Immature natural killer cell (primary cell): ENCODE data around the gene DEDD. TPM values are rescaled to one million over a fixed set of nuclear protein-coding genes. Genes with fewer than 3 reads are reported as not detected.

Experiments used
- DNase-seq, 3 donors: peaks; one replicate each; pipeline ENCODE4 v3.0.0; 2022; ENCODE audit warnings: mixed read lengths in 1 of 3
- H3K27ac Mint-ChIP-seq, 6 donors: one replicate each; pipeline ENCODE4 v1.8.0; 2020; ENCODE audit warnings: mixed read lengths in 6 of 6, mild to moderate bottlenecking in 5 of 6, inconsistent platforms in 4 of 6, moderate library complexity in 3 of 6
- H3K27me3 Mint-ChIP-seq, 3 donors: one replicate each; pipeline ENCODE4 v1.8.0; 2020 to 2021; ENCODE audit warnings: low read depth in 3 of 3, mild to moderate bottlenecking in 3 of 3, mixed read lengths in 3 of 3, moderate library complexity in 3 of 3, inconsistent platforms in 1 of 3
- H3K36me3 Mint-ChIP-seq, 3 donors: one replicate each; pipeline ENCODE4 v1.8.0; 2020; ENCODE audit warnings: mixed read lengths in 3 of 3, inconsistent platforms in 2 of 3, mild to moderate bottlenecking in 2 of 3
- H3K4me1 Mint-ChIP-seq, 2 donors: one replicate each; pipeline ENCODE4 v1.8.0; 2020; ENCODE audit warnings: inconsistent platforms in 2 of 2, mild to moderate bottlenecking in 2 of 2, mixed read lengths in 2 of 2, moderate library complexity in 1 of 2
- H3K4me3 Mint-ChIP-seq, 5 donors: one replicate each; pipeline ENCODE4 v1.8.0; 2020; ENCODE audit warnings: mild to moderate bottlenecking in 5 of 5, mixed read lengths in 5 of 5, inconsistent platforms in 3 of 5, moderate library complexity in 3 of 5
- H3K9me3 Mint-ChIP-seq, 6 donors: one replicate each; pipeline ENCODE4 v1.8.0; 2020; ENCODE audit warnings: mild to moderate bottlenecking in 6 of 6, mixed read lengths in 6 of 6, inconsistent platforms in 4 of 6, moderate library complexity in 3 of 6
- polyA plus RNA-seq, 3 donors: library from polyadenylated mRNA; unstranded; fragments of 300-500 nt; fragmentation: Illumina TruSeq; gene quantifications; one replicate each; pipeline ENCODE4 v1.2.3, GENCODE V29; 2021

Gene DEDD
- polyA plus RNA-seq, 3 donors from 2014 or later, result 27.5 to 43.8 (median 42.2) TPM

GRCh38 chr1:161172349-161172748, 39.9 kb upstream of the DEDD start:
- peaks cover 40 to 51% of the 10 kb centered on the region in 2 donors for H3K4me1 Mint-ChIP-seq
- peaks cover 15 to 41% (median 23%) of the 10 kb centered on the region in 3 donors for H3K36me3 Mint-ChIP-seq
- peaks cover 0 to 1% (median 0%) of the 10 kb centered on the region in 3 donors for H3K27me3 Mint-ChIP-seq
- no peaks in the 10 kb centered on the region for H3K9me3 Mint-ChIP-seq
- no peak overlapping the region for H3K4me3 Mint-ChIP-seq
- peak overlapping the region in 4 of 6 donors; percentile 8 to 64 (median 34) for H3K27ac Mint-ChIP-seq
- no peak for DNase-seq

GRCh38 chr1:161171696-161172095, 39.2 kb upstream of the DEDD start:
- DNase-seq, result no peak
- no peaks in the 10 kb centered on the region for H3K9me3 Mint-ChIP-seq
- H3K4me3 Mint-ChIP-seq, result no peak overlapping the region
- peaks cover 15 to 41% (median 23%) of the 10 kb centered on the region in 3 donors for H3K36me3 Mint-ChIP-seq
- peak overlapping the region in 2 of 6 donors; percentile 53 to 71 for H3K27ac Mint-ChIP-seq
- peaks cover 40 to 51% of the 10 kb centered on the region in 2 donors for H3K4me1 Mint-ChIP-seq
- H3K27me3 Mint-ChIP-seq, result peaks cover 0 to 1% (median 0%) of the 10 kb centered on the region in 3 donors

- Mint-ChIP-seq H3K4me3 (no peak overlapping the region), H3K36me3 (peaks cover 15 to 41% (median 23%) of the 10 kb centered on the region in 3 donors), H3K9me3 (no peaks in the 10 kb centered on the region), H3K27me3 (peaks cover 0 to 4% (median 4%) of the 10 kb centered on the region in 3 donors), H3K27ac (peak overlapping the region in 3 of 6 donors; percentile 48 to 66 (median 66)), H3K4me1 (peaks cover 40 to 51% of the 10 kb centered on the region in 2 donors)
- no peak for DNase-seq
These were observed 38.7 kb upstream of the DEDD start for GRCh38 chr1:161171191-161171590.

GRCh38 chr1:161168906-161169305, 36.4 kb upstream of the DEDD start:
- Mint-ChIP-seq H3K4me1 (peaks cover 40 to 51% of the 10 kb centered on the region in 2 donors), H3K27me3 (peaks cover 0 to 11% (median 7%) of the 10 kb centered on the region in 3 donors), H3K4me3 (peak overlapping the region in 1 of 5 donors; percentile 41), H3K27ac (peak overlapping the region in 1 of 6 donors; percentile 43), H3K9me3 (no peaks in the 10 kb centered on the region), H3K36me3 (peaks cover 10 to 38% (median 20%) of the 10 kb centered on the region in 3 donors)
- no peak for DNase-seq

- no peaks in the 10 kb centered on the region for H3K9me3 Mint-ChIP-seq
- H3K27me3 Mint-ChIP-seq, result peaks cover 0 to 12% (median 9%) of the 10 kb centered on the region in 3 donors
- H3K36me3 Mint-ChIP-seq, result peaks cover 7 to 27% (median 9%) of the 10 kb centered on the region in 3 donors
- no peak for DNase-seq
- peak overlapping the region; percentile 89 to 96 (median 93) for H3K4me3 Mint-ChIP-seq
- H3K4me1 Mint-ChIP-seq, result peaks cover 48 to 57% of the 10 kb centered on the region in 2 donors
- peak overlapping the region; percentile 95 to 99 (median 98) for H3K27ac Mint-ChIP-seq
These were observed 34.4 kb upstream of the DEDD start for GRCh38 chr1:161166669-161167548.

- Mint-ChIP-seq H3K4me1 (peaks cover 49 to 66% of the 10 kb centered on the region in 2 donors), H3K4me3 (peak within 1 kb of the TSS; percentile 89 to 96 (median 93)), H3K27me3 (peaks cover 0 to 12% (median 8%) of the 10 kb centered on the region in 3 donors), H3K27ac (peak within 1 kb of the TSS; percentile 95 to 99 (median 98)), H3K36me3 (peaks cover 2 to 18% (median 4%) of the 10 kb centered on the region in 3 donors), H3K9me3 (no peaks in the 10 kb centered on the region)
- peak; percentile 94 to 95 (median 94) for DNase-seq
These were observed 33.5 kb upstream of the DEDD start, which contains the start of gene PPOX for GRCh38 chr1:161165742-161166668. Gene PPOX, plus strand, starts transcription at chr1:161166426. Its CDS starts 422 bp downstream, at chr1:161166848.

- Mint-ChIP-seq H3K27ac (peak overlapping the region; percentile 95 to 99 (median 98)), H3K36me3 (peaks cover 0 to 15% (median 0%) of the 10 kb centered on the region in 3 donors), H3K27me3 (peaks cover 0 to 12% (median 8%) of the 10 kb centered on the region in 3 donors), H3K4me3 (peak overlapping the region; percentile 7 to 89 (median 61)), H3K9me3 (no peaks in the 10 kb centered on the region), H3K4me1 (peaks cover 58 to 74% of the 10 kb centered on the region in 2 donors)
- DNase-seq, result no peak
These were observed 32.6 kb upstream of the DEDD start for GRCh38 chr1:161164901-161165610.

GRCh38 chr1:161163793-161164192, 31.3 kb upstream of the DEDD start:
- Mint-ChIP-seq H3K27me3 (peaks cover 3 to 12% (median 10%) of the 10 kb centered on the region in 3 donors), H3K36me3 (peaks cover 0 to 11% (median 0%) of the 10 kb centered on the region in 3 donors), H3K4me3 (peak overlapping the region in 2 of 5 donors; percentile 10 to 18), H3K27ac (peak overlapping the region; percentile 95 to 99 (median 98)), H3K9me3 (no peaks in the 10 kb centered on the region), H3K4me1 (peaks cover 67 to 85% of the 10 kb centered on the region in 2 donors)
- no peak for DNase-seq

- DNase-seq, result no peak
- Mint-ChIP-seq H3K9me3 (no peaks in the 10 kb centered on the region), H3K4me3 (peak overlapping the region in 2 of 5 donors; percentile 5 to 33), H3K36me3 (peaks cover 0 to 14% (median 0%) of the 10 kb centered on the region in 3 donors), H3K27ac (peak overlapping the region in 5 of 6 donors; percentile 48 to 95 (median 62)), H3K27me3 (peaks cover 3 to 12% (median 11%) of the 10 kb centered on the region in 3 donors), H3K4me1 (peaks cover 67 to 88% of the 10 kb centered on the region in 2 donors)
These were observed 30.3 kb upstream of the DEDD start for GRCh38 chr1:161162806-161163205.

- Mint-ChIP-seq H3K4me3 (peak overlapping the region in 2 of 5 donors; percentile 9 to 57), H3K9me3 (no peaks in the 10 kb centered on the region), H3K27ac (peak overlapping the region in 3 of 6 donors; percentile 18 to 53 (median 47)), H3K4me1 (peaks cover 59 to 85% of the 10 kb centered on the region in 2 donors), H3K36me3 (peaks cover 0 to 21% (median 6%) of the 10 kb centered on the region in 3 donors), H3K27me3 (peaks cover 3 to 12% (median 11%) of the 10 kb centered on the region in 3 donors)
- DNase-seq, result no peak
These were observed 29.6 kb upstream of the DEDD start for GRCh38 chr1:161162052-161162451.

- Mint-ChIP-seq H3K27ac (peak overlapping the region in 3 of 6 donors; percentile 18 to 53 (median 47)), H3K4me1 (peaks cover 55 to 81% of the 10 kb centered on the region in 2 donors), H3K9me3 (no peaks in the 10 kb centered on the region), H3K36me3 (peaks cover 0 to 24% (median 10%) of the 10 kb centered on the region in 3 donors), H3K4me3 (peak overlapping the region in 2 of 5 donors; percentile 57 to 76), H3K27me3 (peaks cover 3 to 12% (median 11%) of the 10 kb centered on the region in 3 donors)
- DNase-seq, result no peak
These were observed 29.2 kb upstream of the DEDD start for GRCh38 chr1:161161652-161162051.

GRCh38 chr1:161160671-161161145, 28.2 kb upstream of the DEDD start:
- peak overlapping the region; percentile 58 to 95 (median 93) for H3K4me3 Mint-ChIP-seq
- peaks cover 46 to 75% of the 10 kb centered on the region in 2 donors for H3K4me1 Mint-ChIP-seq
- peaks cover 3 to 5% (median 4%) of the 10 kb centered on the region in 3 donors for H3K27me3 Mint-ChIP-seq
- H3K9me3 Mint-ChIP-seq, result no peaks in the 10 kb centered on the region
- H3K36me3 Mint-ChIP-seq, result peaks cover 0 to 26% (median 10%) of the 10 kb centered on the region in 3 donors
- DNase-seq, result no peak
- peak overlapping the region in 5 of 6 donors; percentile 10 to 88 (median 50) for H3K27ac Mint-ChIP-seq
